Measurements from ENCODE around the gene ZSCAN21.

- no peak for TF ChIP-seq POLR2A (IDR thresholded peaks at IDR 0.05; ENCODE audit: low read depth, low read length)
- TF ChIP-seq E2F4 (IDR thresholded peaks at IDR 0.05; ENCODE audit: low read depth, low read length), result no peak
- TF ChIP-seq, protein P1, sequence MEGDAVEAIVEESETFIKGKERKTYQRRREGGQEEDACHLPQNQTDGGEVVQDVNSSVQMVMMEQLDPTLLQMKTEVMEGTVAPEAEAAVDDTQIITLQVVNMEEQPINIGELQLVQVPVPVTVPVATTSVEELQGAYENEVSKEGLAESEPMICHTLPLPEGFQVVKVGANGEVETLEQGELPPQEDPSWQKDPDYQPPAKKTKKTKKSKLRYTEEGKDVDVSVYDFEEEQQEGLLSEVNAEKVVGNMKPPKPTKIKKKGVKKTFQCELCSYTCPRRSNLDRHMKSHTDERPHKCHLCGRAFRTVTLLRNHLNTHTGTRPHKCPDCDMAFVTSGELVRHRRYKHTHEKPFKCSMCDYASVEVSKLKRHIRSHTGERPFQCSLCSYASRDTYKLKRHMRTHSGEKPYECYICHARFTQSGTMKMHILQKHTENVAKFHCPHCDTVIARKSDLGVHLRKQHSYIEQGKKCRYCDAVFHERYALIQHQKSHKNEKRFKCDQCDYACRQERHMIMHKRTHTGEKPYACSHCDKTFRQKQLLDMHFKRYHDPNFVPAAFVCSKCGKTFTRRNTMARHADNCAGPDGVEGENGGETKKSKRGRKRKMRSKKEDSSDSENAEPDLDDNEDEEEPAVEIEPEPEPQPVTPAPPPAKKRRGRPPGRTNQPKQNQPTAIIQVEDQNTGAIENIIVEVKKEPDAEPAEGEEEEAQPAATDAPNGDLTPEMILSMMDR (IDR thresholded peaks at IDR 0.05 in 2 of 3, conservative IDR thresholded peaks at IDR 0.05 in 1 of 3; ENCODE audit: control insufficient read depth in 2 of 3, extremely low read depth in 1 of 3, insufficient read depth in 1 of 3, low read depth in 3 of 3, low read length in 3 of 3), result no peak
- no peak for TF ChIP-seq PAX5 (IDR thresholded peaks at IDR 0.05; ENCODE audit: borderline replicate concordance, low read depth, low read length)
- no peak for TF ChIP-seq EED (IDR thresholded peaks at IDR 0.05; ENCODE audit: low read depth)
- TF ChIP-seq SUZ12 (IDR thresholded peaks at IDR 0.05; ENCODE audit: unreplicated experiment), result no peak
- TF ChIP-seq YBX1 (IDR thresholded peaks at IDR 0.05), result no peak
- TF ChIP-seq RAD21 (IDR thresholded peaks at IDR 0.05; ENCODE audit: insufficient read depth, low read depth, low read length), result no peak
- no peak for TF ChIP-seq KDM1A (IDR thresholded peaks at IDR 0.05; ENCODE audit: borderline replicate concordance)
- TF ChIP-seq RFX5 (IDR thresholded peaks at IDR 0.05; ENCODE audit: low read depth, low read length), result no peak
- TF ChIP-seq, protein P2, sequence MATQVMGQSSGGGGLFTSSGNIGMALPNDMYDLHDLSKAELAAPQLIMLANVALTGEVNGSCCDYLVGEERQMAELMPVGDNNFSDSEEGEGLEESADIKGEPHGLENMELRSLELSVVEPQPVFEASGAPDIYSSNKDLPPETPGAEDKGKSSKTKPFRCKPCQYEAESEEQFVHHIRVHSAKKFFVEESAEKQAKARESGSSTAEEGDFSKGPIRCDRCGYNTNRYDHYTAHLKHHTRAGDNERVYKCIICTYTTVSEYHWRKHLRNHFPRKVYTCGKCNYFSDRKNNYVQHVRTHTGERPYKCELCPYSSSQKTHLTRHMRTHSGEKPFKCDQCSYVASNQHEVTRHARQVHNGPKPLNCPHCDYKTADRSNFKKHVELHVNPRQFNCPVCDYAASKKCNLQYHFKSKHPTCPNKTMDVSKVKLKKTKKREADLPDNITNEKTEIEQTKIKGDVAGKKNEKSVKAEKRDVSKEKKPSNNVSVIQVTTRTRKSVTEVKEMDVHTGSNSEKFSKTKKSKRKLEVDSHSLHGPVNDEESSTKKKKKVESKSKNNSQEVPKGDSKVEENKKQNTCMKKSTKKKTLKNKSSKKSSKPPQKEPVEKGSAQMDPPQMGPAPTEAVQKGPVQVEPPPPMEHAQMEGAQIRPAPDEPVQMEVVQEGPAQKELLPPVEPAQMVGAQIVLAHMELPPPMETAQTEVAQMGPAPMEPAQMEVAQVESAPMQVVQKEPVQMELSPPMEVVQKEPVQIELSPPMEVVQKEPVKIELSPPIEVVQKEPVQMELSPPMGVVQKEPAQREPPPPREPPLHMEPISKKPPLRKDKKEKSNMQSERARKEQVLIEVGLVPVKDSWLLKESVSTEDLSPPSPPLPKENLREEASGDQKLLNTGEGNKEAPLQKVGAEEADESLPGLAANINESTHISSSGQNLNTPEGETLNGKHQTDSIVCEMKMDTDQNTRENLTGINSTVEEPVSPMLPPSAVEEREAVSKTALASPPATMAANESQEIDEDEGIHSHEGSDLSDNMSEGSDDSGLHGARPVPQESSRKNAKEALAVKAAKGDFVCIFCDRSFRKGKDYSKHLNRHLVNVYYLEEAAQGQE (IDR thresholded peaks at IDR 0.05; ENCODE audit: low read depth, low read length), result no peak
Measured at GRCh38 chr7:100059251-100059739, 9.7 kb downstream of the ZSCAN21 start.

All from GM12878 (cell line).